ENCODE results near the gene ITPRID1. TPM values are rescaled to one million over a fixed set of nuclear protein-coding genes. Genes with fewer than 3 reads are reported as not detected.
"Not testable (repeated sequence)": the region's sequence is repeated elsewhere in the genome, so short reads cannot be mapped to it uniquely, and the experiment has no call there.

The ITPRID1 gene
- total and polyA plus RNA-seq, 2 of the 13 experiments (the other 11 are each of a cell fraction or from before 2014, with no cell fraction given), result not detected

GRCh38 chr7:31466036-31466435, 47.9 kb upstream of the ITPRID1 start (continued):
- TF ChIP-seq ZNF891 (CRISPR knock-in tag; IDR thresholded peaks at IDR 0.05) (no peak), ZFP36L2 (CRISPR knock-in tag; IDR thresholded peaks at IDR 0.05) (no peak), ZNF460 (CRISPR knock-in tag; IDR thresholded peaks at IDR 0.05; ENCODE audit: borderline replicate concordance) (no peak)

- DNase-seq (ENCODE audit: low spot score); H4K20me1 ChIP-seq (ENCODE audit: insufficient read depth, low read length); H3K9ac ChIP-seq (ENCODE audit: insufficient read depth, low read depth, low read length); POLR2A ChIA-PET; BruUV-seq (replicated peaks); H3K36me3 ChIP-seq (replicated peaks in 1 of 2; ENCODE audit: control insufficient read depth in 1 of 2, insufficient read depth in 2 of 2, low read length in 2 of 2); in situ Hi-C loops (cut with HindIII; ENCODE audit: extremely low pct_ligation_motif_present, low pct_unique_long_range_greater_than_20kb); H3K4me3 ChIP-seq (replicated peaks in 1 of 3; ENCODE audit: insufficient read depth in 1 of 3, low read depth in 2 of 3, low read length in 3 of 3); H3K4me2 ChIP-seq (ENCODE audit: low read depth, low read length); intact Hi-C loops (cut with micrococcal nuclease; ENCODE audit: unreplicated experiment); H3K4me1 ChIP-seq (ENCODE audit: insufficient read depth, low read length); ATAC-seq; H3K9me3 ChIP-seq (ENCODE audit: low read length); CTCF ChIA-PET (ENCODE audit: low intra/inter-chr PET ratio, low total read pairs); FAIRE-seq; H3K27me3 ChIP-seq (ENCODE audit: control insufficient read depth in 1 of 2, insufficient read depth in 2 of 2, low read length in 2 of 2); H3K79me2 ChIP-seq (ENCODE audit: insufficient read depth, low read length); H2AFZ ChIP-seq (ENCODE audit: low read length); H3K27ac ChIP-seq (ENCODE audit: extremely low read length, insufficient read depth, low read length): not testable (repeated sequence)
- WGBS (ENCODE audit: low lambda C conversion rate), result 4% methylated on average over 8 of the region's 8 CpGs
Observed at GRCh38 chr7:31470883-31471282, 43.0 kb upstream of the ITPRID1 start.

DNA sequence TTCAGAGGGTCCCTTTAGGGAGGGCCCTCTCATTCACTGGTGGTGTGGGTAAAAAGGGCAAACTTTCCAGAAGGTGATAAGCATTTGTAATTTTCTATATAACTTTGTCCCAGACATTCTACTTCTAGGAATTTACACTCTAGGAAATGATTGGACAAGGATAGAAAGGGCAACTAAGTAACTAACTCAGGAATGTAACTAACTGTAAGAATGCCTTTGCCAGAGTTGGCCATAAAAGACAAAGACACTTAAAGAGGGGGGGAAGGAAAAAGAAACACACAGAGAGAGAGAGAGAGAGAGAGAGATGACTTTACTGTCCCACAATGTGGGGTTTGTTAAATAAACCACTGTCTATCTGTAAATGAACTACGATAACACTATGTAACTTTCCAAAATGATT, 38.5 kb upstream of the ITPRID1 start:
- no peak overlapping the region for H3K4me2 ChIP-seq (ENCODE audit: low read depth, low read length)
- peaks cover 0 to 3% of the 10 kb centered on the region in 2 experiments; a peak in 2 of 5 replicates for H3K27me3 ChIP-seq (ENCODE audit: control insufficient read depth in 1 of 2, insufficient read depth in 2 of 2, low read length in 2 of 2)
- BruUV-seq (replicated peaks), result no TSS peak
- H3K9me3 ChIP-seq (ENCODE audit: low read length), result no peaks in the 10 kb centered on the region
- no peaks in the 10 kb centered on the region for H3K79me2 ChIP-seq (ENCODE audit: insufficient read depth, low read length)
- H2AFZ ChIP-seq (ENCODE audit: low read length), result no peak overlapping the region
- no peak overlapping the region for H3K27ac ChIP-seq (ENCODE audit: extremely low read length, insufficient read depth, low read length)
- no peaks in the 10 kb centered on the region for H3K36me3 ChIP-seq (replicated peaks in 1 of 2; ENCODE audit: control insufficient read depth in 1 of 2, insufficient read depth in 2 of 2, low read length in 2 of 2)
- intact Hi-C loops (cut with micrococcal nuclease; ENCODE audit: unreplicated experiment), result no loop called here
- ChIA-PET CTCF (ENCODE audit: low intra/inter-chr PET ratio, low total read pairs) (no interaction called here), POLR2A (no interaction called here)
- H3K4me1 ChIP-seq (ENCODE audit: insufficient read depth, low read length), result no peaks in the 10 kb centered on the region
- FAIRE-seq (no peak), DNase-seq (ENCODE audit: low spot score) (no peak), ATAC-seq (no peak)
- no peaks in the 10 kb centered on the region for H4K20me1 ChIP-seq (ENCODE audit: insufficient read depth, low read length)
- in situ Hi-C loops (cut with HindIII; ENCODE audit: extremely low pct_ligation_motif_present, low pct_unique_long_range_greater_than_20kb), result loop anchor here (25.0 kb wide), 1 partner anchor 288 kb away; no protein-coding TSS in a partner anchor
- H3K4me3 ChIP-seq (replicated peaks in 1 of 3; ENCODE audit: insufficient read depth in 1 of 3, low read depth in 2 of 3, low read length in 3 of 3), result no peak overlapping the region
- no peak overlapping the region for H3K9ac ChIP-seq (ENCODE audit: insufficient read depth, low read depth, low read length)
- 43% methylated on average over 1 of the region's 1 CpG for WGBS (ENCODE audit: low lambda C conversion rate)
- TF ChIP-seq ZNF547 (CRISPR knock-in tag; IDR thresholded peaks at IDR 0.05) (no peak), ZNF737 (CRISPR knock-in tag; IDR thresholded peaks at IDR 0.05; ENCODE audit: borderline replicate concordance) (no peak), ZBTB40 (IDR thresholded peaks at IDR 0.05) (no peak), ZBTB40 (CRISPR knock-in tag; IDR thresholded peaks at IDR 0.05) (no peak)

All from HepG2 (cell line).